OCI-LY7 (cell line): ENCODE data around the gene TP73. TPM values are rescaled to one million over a fixed set of nuclear protein-coding genes. Genes with fewer than 3 reads are reported as not detected.

Experiments used
- BruUV-seq: library from RNA; stranded (reverse); fragments of 400-500 nt; replicated peaks from 2 replicates; lab custom pipeline; 2021; lab: Mats Ljungman, UMichigan
- CTCF ChIA-PET: fragments of 300-600 bp; sonication (Branson Sonifier 250); formaldehyde crosslinking; loops from one replicate; lab custom pipeline; 2022; ENCODE audit warnings: antibody characterized with exemption; ENCODE audit not compliant: unreplicated experiment; lab: Charles Lee
- POLR2A ChIA-PET: fragments of 300-600 bp; sonication (Branson Sonifier 250); formaldehyde crosslinking; loops from one replicate; lab custom pipeline; 2022; ENCODE audit warnings: antibody characterized with exemption; lab: Charles Lee
- DNase-seq: peaks from one replicate; pipeline ENCODE4 v3.0.0-alpha.2; 2015; ENCODE audit warnings: low spot score
- H2AFZ ChIP-seq: fragments of 200-600 bp; sonication (generic), shearing (Covaris generic); 2 replicates; pipeline ENCODE4 v1.6.1; 2014; ENCODE audit warnings: mild to moderate bottlenecking, antibody characterized with exemption, low read length, moderate library complexity
- H3K27ac ChIP-seq: fragments of 200-600 bp; sonication (generic); 2 replicates; pipeline ENCODE4 v1.5.1; 2014; ENCODE audit warnings: mixed run types, low read depth, mild to moderate bottlenecking, moderate library complexity, low read length, inconsistent platforms; ENCODE audit not compliant: poor library complexity, severe bottlenecking
- H3K36me3 ChIP-seq: fragments of 200-600 bp; sonication (generic); 2 replicates; pipeline ENCODE4 v1.6.1; 2014; ENCODE audit warnings: mild to moderate bottlenecking, antibody characterized with exemption, low read length, moderate library complexity, mixed read lengths; ENCODE audit not compliant: insufficient read depth
- H3K4me1 ChIP-seq: fragments of 200-600 bp; sonication (generic); 2 replicates; pipeline ENCODE4 v1.5.1; 2014; ENCODE audit warnings: mild to moderate bottlenecking, low read length; ENCODE audit not compliant: insufficient read depth, poor library complexity, severe bottlenecking
- H3K4me2 ChIP-seq: fragments of 200-600 bp; sonication (generic); 2 replicates; pipeline ENCODE4 v1.6.1; 2014; ENCODE audit warnings: mild to moderate bottlenecking, low read length
- H3K4me3 ChIP-seq: fragments of 200-600 bp; sonication (generic); 2 replicates; pipeline ENCODE4 v1.5.1; 2014; ENCODE audit warnings: mild to moderate bottlenecking, low read depth, low read length; ENCODE audit not compliant: poor library complexity, severe bottlenecking
- H3K79me2 ChIP-seq: fragments of 200-600 bp; sonication (generic); 2 replicates; pipeline ENCODE4 v1.6.1; 2016; ENCODE audit warnings: low read depth, mild to moderate bottlenecking, low read length, moderate library complexity, mixed read lengths; ENCODE audit not compliant: insufficient read depth
- H3K9me2 ChIP-seq: fragments of 200-600 bp; sonication (generic); 2 replicates; pipeline ENCODE4 v1.6.1; 2016; ENCODE audit warnings: mild to moderate bottlenecking, low read length, mixed read lengths; ENCODE audit not compliant: insufficient read depth
- H3K9me3 ChIP-seq: fragments of 200-600 bp; sonication (generic); 2 replicates; pipeline ENCODE4 v1.6.1; 2014; ENCODE audit warnings: mild to moderate bottlenecking, mixed run types, low read length, mixed read lengths
- H4K20me1 ChIP-seq: fragments of 200-600 bp; sonication (generic); 2 replicates; pipeline ENCODE4 v1.6.1; 2014; ENCODE audit warnings: mild to moderate bottlenecking, antibody characterized with exemption, low read length, moderate library complexity, mixed read lengths; ENCODE audit not compliant: insufficient read depth
- CTCF ChIP-seq: fragments of 200-600 bp; sonication (generic); conservative IDR thresholded peaks from 2 replicates; pipeline ENCODE4 v1.5.1; 2014; ENCODE audit warnings: mild to moderate bottlenecking, antibody characterized with exemption, low read length, moderate library complexity, mixed read lengths
- EZH2phosphoT487 ChIP-seq: fragments of 200-600 bp; sonication (generic); IDR thresholded peaks from 2 replicates; pipeline ENCODE4 v1.6.1; 2018; ENCODE audit warnings: low read depth, borderline replicate concordance, mild to moderate bottlenecking, mixed run types, antibody characterized with exemption, low read length, moderate library complexity, mixed read lengths
- intact Hi-C: fragments of 100-400 bp; cut with micrococcal nuclease; formaldehyde crosslinking; loops from one replicate; pipeline ENCODE4 v1.10.0; 2022; ENCODE audit not compliant: unreplicated experiment
- total RNA-seq, 2 experiments: library from RNA; depleted of rRNA in 1 of 2; stranded (reverse); fragments of >200 nt in 1 of 2; shearing (Covaris generic) in 1 of 2; gene quantifications; 2 replicates each; pipeline ENCODE4 v1.2.3, GENCODE V29; 2014 to 2022

Gene TP73
- total RNA-seq, 2 experiments from 2014 or later, result 0.48 TPM; not detected in 1

- CTCF ChIA-PET, result no interaction called here
- TF ChIP-seq EZH2phosphoT487, result no peak
- TF ChIP-seq CTCF, result no peak
- Histone ChIP-seq H3K9me3 (no peaks in the 10 kb centered on the region), H3K79me2 (no peaks in the 10 kb centered on the region), H3K36me3 (no peaks in the 10 kb centered on the region), H3K27ac (no peak overlapping the region), H2AFZ (no peak overlapping the region), H3K4me1 (no peaks in the 10 kb centered on the region), H3K9me2 (no peaks in the 10 kb centered on the region), H3K4me3 (no peak overlapping the region), H4K20me1 (no peaks in the 10 kb centered on the region), H3K4me2 (no peak overlapping the region)
- intact Hi-C loops, result no loop called here
- no TSS peak for BruUV-seq
- DNase-seq, result no peak
- POLR2A ChIA-PET, result no interaction called here
These were observed 60.5 kb downstream of the TP73 start for GRCh38 chr1:3712573-3713535.

- Histone ChIP-seq H3K4me3 (no peak overlapping the region), H3K9me2 (no peaks in the 10 kb centered on the region), H3K4me1 (peaks cover 6% of the 10 kb centered on the region), H3K79me2 (no peaks in the 10 kb centered on the region), H3K4me2 (no peak overlapping the region), H3K36me3 (no peaks in the 10 kb centered on the region), H3K27ac (no peak overlapping the region), H3K9me3 (no peaks in the 10 kb centered on the region), H4K20me1 (no peaks in the 10 kb centered on the region), H2AFZ (no peak overlapping the region)
- intact Hi-C loops, result no loop called here
- CTCF ChIA-PET, result no interaction called here
- POLR2A ChIA-PET, result interaction anchor here (0.8 kb wide), 1 partner anchor 92 kb away, joined by 4 read pairs; no protein-coding TSS in a partner anchor
- no TSS peak for BruUV-seq
- DNase-seq, result no peak
- TF ChIP-seq CTCF, result no peak
- TF ChIP-seq EZH2phosphoT487, result no peak
These were observed 61.5 kb downstream of the TP73 start for GRCh38 chr1:3713840-3714239.
